Esophagus squamous epithelium (tissue), 5 donors: ENCODE results near the gene EPHA3. TPM values are rescaled to one million over a fixed set of nuclear protein-coding genes. Genes with fewer than 3 reads are reported as not detected.

Experiments used
- DNase-seq: peaks from one replicate; lab custom pipeline; 2025; lab: John Stamatoyannopoulos, UW
- H3K27ac ChIP-seq, 4 donors: fragments of 200-600 bp; sonication (generic); one replicate each; pipeline ENCODE4 v1.5.1; 2016 to 2019; ENCODE audit warnings: mild to moderate bottlenecking in 1 of 4
- H3K27me3 ChIP-seq, 4 donors: fragments of 200-600 bp; sonication (generic); 1 replicate in 3 of 4; 2 replicates in 1 of 4; pipeline versions ENCODE4 v1.5.1 to v1.6.0; 2017 to 2021; ENCODE audit warnings: antibody characterized with exemption in 1 of 4
- H3K36me3 ChIP-seq, 3 donors: fragments of 200-600 bp; sonication (generic); one replicate each; pipeline ENCODE4 v1.5.1; 2016 to 2019
- H3K4me1 ChIP-seq, 3 donors: fragments of 200-600 bp; sonication (generic); one replicate each; pipeline ENCODE4 v1.5.1; 2017 to 2019
- H3K4me3 ChIP-seq, 4 donors: fragments of 200-600 bp; sonication (generic); 1 replicate in 3 of 4; 2 replicates in 1 of 4; pipeline ENCODE4 v1.5.1; 2016 to 2019; ENCODE audit warnings: mild to moderate bottlenecking in 2 of 4, moderate library complexity in 1 of 4
- H3K9me3 ChIP-seq, 3 donors: fragments of 200-600 bp; sonication (generic); one replicate each; pipeline ENCODE4 v1.5.1; 2016 to 2019
- POLR2A ChIP-seq, 4 donors: fragments of 450-650 bp; IDR thresholded peaks; one replicate each; pipeline ENCODE4 v1.6.1; 2017; ENCODE audit warnings: antibody characterized with exemption in 4 of 4, mild to moderate bottlenecking in 4 of 4, moderate library complexity in 3 of 4
- WGBS, 2 donors: methylation state at CpG; one replicate each; pipeline ENCODE4 v1.1.5; 2018; 5-methylcytosine and 5-hydroxymethylcytosine counted together
- intact Hi-C: fragments of 100-400 bp; cut with DNase I; formaldehyde crosslinking; loops from one replicate; pipeline ENCODE4 v1.15.0; 2022
- total RNA-seq, 4 donors: library from RNA; depleted of rRNA; stranded (reverse); fragments of >200 nt; gene quantifications; one replicate each; pipeline ENCODE4 v1.1.0, GENCODE V29; 2016
- TF ChIP-seq, protein P1 (sequence below), 6 experiments: fragments of 450-650 bp in 4 of 6; fragments of 200-600 bp in 2 of 6; sonication (generic) in 2 of 6; IDR thresholded peaks; one replicate each; pipeline ENCODE4 v1.5.1; 2016 to 2019; ENCODE audit warnings: antibody characterized with exemption in 6 of 6, mild to moderate bottlenecking in 4 of 6, moderate library complexity in 4 of 6
- donor health status: DM: yes; HTN: yes; CAD: no.

The EPHA3 gene
- total RNA-seq, 4 donors from 2014 or later: 0.38 to 3.6 (median 1.4) TPM

DNA sequence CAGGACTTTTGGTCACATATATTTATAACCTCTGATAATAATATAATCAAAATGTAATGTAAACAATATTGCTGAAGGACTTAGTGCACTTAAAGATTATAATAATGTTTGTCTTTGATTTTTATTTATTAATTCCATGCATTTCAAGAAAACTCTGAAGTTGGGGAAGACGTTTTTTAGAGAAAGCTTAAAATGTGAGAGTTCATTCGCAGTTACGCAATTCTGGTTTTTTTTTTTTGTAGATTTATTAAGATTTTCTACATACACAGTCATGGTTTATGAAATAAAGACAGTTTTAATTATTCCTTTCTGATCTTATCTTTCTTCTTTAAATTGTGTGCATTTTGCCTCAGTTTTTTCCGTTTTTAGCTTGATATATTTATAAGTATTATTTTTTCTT is 204.7 kb downstream of the EPHA3 start:
- H3K27ac ChIP-seq: no peak overlapping the region
- H3K4me1 ChIP-seq: no peaks in the 10 kb centered on the region
- H3K4me3 ChIP-seq: no peak overlapping the region
- intact Hi-C loops: no loop called here
- WGBS, 2 donors: 76 to 83% methylated on average over 4 of the region's 4 CpGs
- TF ChIP-seq, protein P1, sequence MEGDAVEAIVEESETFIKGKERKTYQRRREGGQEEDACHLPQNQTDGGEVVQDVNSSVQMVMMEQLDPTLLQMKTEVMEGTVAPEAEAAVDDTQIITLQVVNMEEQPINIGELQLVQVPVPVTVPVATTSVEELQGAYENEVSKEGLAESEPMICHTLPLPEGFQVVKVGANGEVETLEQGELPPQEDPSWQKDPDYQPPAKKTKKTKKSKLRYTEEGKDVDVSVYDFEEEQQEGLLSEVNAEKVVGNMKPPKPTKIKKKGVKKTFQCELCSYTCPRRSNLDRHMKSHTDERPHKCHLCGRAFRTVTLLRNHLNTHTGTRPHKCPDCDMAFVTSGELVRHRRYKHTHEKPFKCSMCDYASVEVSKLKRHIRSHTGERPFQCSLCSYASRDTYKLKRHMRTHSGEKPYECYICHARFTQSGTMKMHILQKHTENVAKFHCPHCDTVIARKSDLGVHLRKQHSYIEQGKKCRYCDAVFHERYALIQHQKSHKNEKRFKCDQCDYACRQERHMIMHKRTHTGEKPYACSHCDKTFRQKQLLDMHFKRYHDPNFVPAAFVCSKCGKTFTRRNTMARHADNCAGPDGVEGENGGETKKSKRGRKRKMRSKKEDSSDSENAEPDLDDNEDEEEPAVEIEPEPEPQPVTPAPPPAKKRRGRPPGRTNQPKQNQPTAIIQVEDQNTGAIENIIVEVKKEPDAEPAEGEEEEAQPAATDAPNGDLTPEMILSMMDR (IDR thresholded peaks at IDR 0.05): no peak
- no peak for TF ChIP-seq POLR2A (IDR thresholded peaks at IDR 0.05)
- H3K27me3 ChIP-seq: no peaks in the 10 kb centered on the region
- no peaks in the 10 kb centered on the region for H3K36me3 ChIP-seq
- no peaks in the 10 kb centered on the region for H3K9me3 ChIP-seq
- DNase-seq: no peak

DNA sequence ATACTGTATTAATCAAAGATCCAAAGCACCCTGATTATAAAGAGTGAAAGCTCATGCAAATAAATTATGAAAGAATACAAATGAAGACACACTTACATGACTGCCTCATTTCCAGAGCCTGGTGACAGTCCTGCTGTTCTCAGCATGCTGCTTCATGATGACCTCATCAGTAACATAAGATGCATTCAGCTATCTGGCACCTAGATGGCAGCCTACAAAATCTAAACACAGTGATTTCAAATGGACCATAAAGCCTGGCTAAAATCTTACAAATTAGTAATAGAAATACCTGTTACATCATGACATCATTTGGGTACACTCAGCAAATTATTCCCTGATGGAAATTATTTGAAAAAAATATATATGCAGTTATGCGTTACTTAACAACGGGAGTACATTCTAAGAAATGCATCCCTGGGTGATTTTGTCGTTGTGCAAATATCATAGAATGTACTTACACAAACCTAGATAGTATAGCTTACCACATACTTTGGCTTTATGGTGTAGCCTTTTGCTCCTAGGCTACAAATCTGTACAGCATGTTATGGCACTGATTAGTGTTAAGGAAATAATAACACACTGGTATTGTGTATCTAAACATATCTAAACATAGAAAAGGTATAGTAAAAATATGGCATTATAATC is 207.2 kb downstream of the EPHA3 start:
- DNase-seq: no peak

DNA sequence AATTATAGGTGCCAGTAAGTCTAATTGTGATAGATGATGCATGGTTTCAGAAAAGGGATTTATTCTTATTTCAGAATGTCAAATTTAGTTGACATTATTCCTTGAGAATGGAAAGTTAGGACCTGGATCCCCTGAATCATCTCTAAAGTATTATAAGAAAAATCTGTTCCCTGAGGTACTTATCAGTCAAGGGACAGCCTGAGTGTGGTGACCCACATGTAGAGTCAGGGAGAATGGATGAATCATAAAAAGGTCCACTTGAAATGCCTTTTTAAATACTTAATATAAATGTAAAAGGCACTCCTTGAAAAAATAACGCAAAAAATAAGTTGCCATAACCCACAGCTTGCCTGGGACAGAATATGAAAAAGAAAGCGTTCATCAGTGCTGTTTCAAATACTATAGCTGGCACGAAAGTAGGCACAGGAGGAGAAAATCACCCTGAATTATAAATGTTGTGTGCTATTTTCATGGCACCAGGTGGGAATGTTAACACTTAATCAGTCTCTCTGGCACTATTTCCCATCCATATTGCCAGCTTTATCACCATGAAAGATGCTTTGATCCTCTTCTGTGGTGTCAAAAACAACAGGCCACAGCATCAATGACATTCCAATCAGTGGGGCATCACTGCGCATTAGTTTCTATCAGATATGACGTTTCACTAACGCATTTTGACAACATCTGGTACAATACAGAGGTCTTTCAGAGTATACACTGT is 208.5 kb downstream of the EPHA3 start:
- Histone ChIP-seq H3K27ac (no peak overlapping the region), H3K36me3 (no peaks in the 10 kb centered on the region), H3K4me3 (no peak overlapping the region), H3K27me3 (no peaks in the 10 kb centered on the region), H3K4me1 (no peaks in the 10 kb centered on the region), H3K9me3 (no peaks in the 10 kb centered on the region)
- no peak for TF ChIP-seq POLR2A (IDR thresholded peaks at IDR 0.05)
- TF ChIP-seq, protein P1 (IDR thresholded peaks at IDR 0.05): no peak
- WGBS, 2 donors: 67 to 84% methylated on average over 6 of the region's 6 CpGs
- intact Hi-C loops: no loop called here
- DNase-seq: no peak

More for the DNA sequence above, 207.2 kb downstream of the EPHA3 start:
- Histone ChIP-seq H3K36me3 (no peaks in the 10 kb centered on the region), H3K27me3 (no peaks in the 10 kb centered on the region), H3K27ac (no peak overlapping the region), H3K9me3 (no peaks in the 10 kb centered on the region), H3K4me1 (no peaks in the 10 kb centered on the region), H3K4me3 (no peak overlapping the region)
- TF ChIP-seq POLR2A (IDR thresholded peaks at IDR 0.05): no peak
- intact Hi-C loops: no loop called here
- WGBS, 2 donors: 74 to 84% methylated on average over 3 of the region's 3 CpGs

DNA sequence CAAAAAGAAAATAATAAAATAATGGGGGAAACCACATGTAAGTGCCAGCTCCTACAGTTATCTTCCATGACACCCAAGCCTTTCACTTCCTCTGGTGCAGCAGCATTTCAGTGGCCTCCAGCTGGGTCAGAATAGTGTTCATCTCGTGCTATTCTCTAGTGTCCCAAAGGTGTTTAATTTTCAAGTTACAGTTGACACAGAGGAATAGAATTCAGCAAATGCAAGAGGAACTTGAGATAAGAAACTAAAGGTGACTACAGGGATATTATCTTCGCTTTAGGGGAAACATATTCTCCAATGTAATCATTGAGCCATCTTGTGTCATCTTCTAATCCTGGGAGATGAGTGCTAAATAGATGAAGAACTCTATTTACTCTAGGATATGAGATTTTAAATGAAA is 212.8 kb downstream of the EPHA3 start:
- no peak for DNase-seq
- 63 to 66% methylated on average over 2 of the region's 2 CpGs for WGBS, 2 donors
- Histone ChIP-seq H3K27me3 (no peaks in the 10 kb centered on the region), H3K4me1 (no peaks in the 10 kb centered on the region), H3K4me3 (no peak overlapping the region), H3K27ac (no peak overlapping the region), H3K9me3 (no peaks in the 10 kb centered on the region), H3K36me3 (no peaks in the 10 kb centered on the region)
- intact Hi-C loops: no loop called here
- TF ChIP-seq POLR2A (IDR thresholded peaks at IDR 0.05): no peak
- TF ChIP-seq, protein P1 (IDR thresholded peaks at IDR 0.05): no peak

GRCh38 chr3:89326997-89327396 is 219.6 kb downstream of the EPHA3 start:
- H3K27me3 ChIP-seq: no peaks in the 10 kb centered on the region
- DNase-seq: no peak
- no peak overlapping the region for H3K4me3 ChIP-seq
- no peaks in the 10 kb centered on the region for H3K36me3 ChIP-seq
- no peak overlapping the region for H3K27ac ChIP-seq
- H3K4me1 ChIP-seq: no peaks in the 10 kb centered on the region
- H3K9me3 ChIP-seq: no peaks in the 10 kb centered on the region
- WGBS, 2 donors: 95 to 100% methylated on average over 1 of the region's 1 CpG
- intact Hi-C loops: no loop called here
- TF ChIP-seq, protein P1 (IDR thresholded peaks at IDR 0.05): no peak
